PFSK-1 (cell line): ENCODE measurements around the gene PPARGC1A.

ENCODE experiments used
- FOXP2 ChIP-seq: optimal IDR thresholded peaks from 2 replicates; pipeline ENCODE3; 2011; ENCODE audit warnings: borderline replicate concordance, control low read depth, inconsistent platforms; ENCODE audit not compliant: insufficient read depth; ENCODE audit errors: extremely low read length, extremely low read depth
- POLR2AphosphoS5 ChIP-seq: IDR thresholded peaks from 2 replicates; pipeline ENCODE4 v1.6.1; 2012; ENCODE audit warnings: low read depth, mild to moderate bottlenecking, control low read depth, low read length, moderate library complexity
- REST ChIP-seq, 2 experiments: IDR thresholded peaks; 2 replicates each; pipeline versions ENCODE4 v1.6.1 to v1.8.0; 2011 to 2012; ENCODE audit warnings: low read depth in 2 of 2, low read length in 2 of 2, control low read depth in 1 of 2, inconsistent platforms in 1 of 2, mild to moderate bottlenecking in 1 of 2, moderate library complexity in 1 of 2; ENCODE audit not compliant: insufficient read depth in 1 of 2
- SIN3A ChIP-seq: IDR thresholded peaks from 2 replicates; pipeline ENCODE4 v1.6.1; 2012; ENCODE audit warnings: mild to moderate bottlenecking, low read length, moderate library complexity, borderline replicate concordance; ENCODE audit not compliant: insufficient read depth
- TAF1 ChIP-seq: IDR thresholded peaks from 2 replicates; pipeline ENCODE4 v1.6.1; 2012; ENCODE audit warnings: low read length, control low read depth, borderline replicate concordance; ENCODE audit not compliant: insufficient read depth

- no peak for TF ChIP-seq TAF1
- no peak for TF ChIP-seq SIN3A
- TF ChIP-seq REST (IDR thresholded peaks at IDR 0.05; ENCODE audit: insufficient read depth in 1 of 2, low read depth in 2 of 2, low read length in 2 of 2): no peak
- TF ChIP-seq POLR2AphosphoS5: no peak
- no peak for TF ChIP-seq FOXP2
Measured at GRCh38 chr4:23906839-23907238, 17.0 kb upstream of the PPARGC1A start.
